Amniotic stem cell (primary cell): ENCODE data around the gene PLD5.

Experiments used
- DNase-seq: peaks from one replicate; lab custom pipeline; 2025; lab: John Stamatoyannopoulos, UW

Gene PLD5

DNA sequence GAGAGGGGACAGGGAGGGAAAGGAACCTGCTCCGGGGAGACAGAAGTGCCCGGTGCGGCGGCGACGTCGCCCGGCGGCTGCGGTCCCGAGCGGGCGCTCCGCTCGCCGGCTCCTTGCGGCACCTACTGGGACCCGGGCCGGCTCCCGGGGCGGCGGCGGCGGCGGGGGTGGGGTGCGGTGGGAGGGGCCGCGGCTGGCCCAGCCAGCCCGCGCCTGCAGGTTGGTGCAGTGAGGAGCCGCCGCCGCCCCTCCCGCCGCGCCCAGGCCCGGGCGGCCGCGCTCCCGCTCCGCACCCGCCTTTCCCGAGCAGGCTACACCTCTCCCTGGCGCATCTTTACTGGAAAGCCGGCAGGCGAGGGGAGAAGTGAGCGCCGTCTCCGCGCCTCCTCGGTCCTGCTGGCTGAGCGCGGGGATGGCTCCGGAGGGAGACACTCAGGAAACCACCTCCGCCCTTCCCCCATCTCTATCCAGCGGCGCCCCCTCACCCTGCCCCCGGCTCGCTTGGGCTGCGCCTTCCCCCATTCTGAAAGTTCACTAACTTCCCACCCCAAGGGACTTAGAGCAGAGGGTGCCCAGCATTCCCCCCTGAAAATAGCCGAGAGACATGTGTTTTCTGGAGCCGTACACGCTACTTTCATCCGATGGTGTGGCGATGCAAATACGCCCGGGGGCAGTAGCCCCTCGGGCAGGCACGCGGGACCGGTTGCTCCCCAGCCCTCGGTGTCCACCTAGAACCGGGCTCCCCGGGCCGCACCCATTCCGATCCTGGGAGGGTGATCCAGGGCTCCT, at the start of gene PLD5:
Gene PLD5, minus strand, starts transcription at position 127 of the 789 bp plus-strand sequence.
- DNase-seq, result no peak

DNA sequence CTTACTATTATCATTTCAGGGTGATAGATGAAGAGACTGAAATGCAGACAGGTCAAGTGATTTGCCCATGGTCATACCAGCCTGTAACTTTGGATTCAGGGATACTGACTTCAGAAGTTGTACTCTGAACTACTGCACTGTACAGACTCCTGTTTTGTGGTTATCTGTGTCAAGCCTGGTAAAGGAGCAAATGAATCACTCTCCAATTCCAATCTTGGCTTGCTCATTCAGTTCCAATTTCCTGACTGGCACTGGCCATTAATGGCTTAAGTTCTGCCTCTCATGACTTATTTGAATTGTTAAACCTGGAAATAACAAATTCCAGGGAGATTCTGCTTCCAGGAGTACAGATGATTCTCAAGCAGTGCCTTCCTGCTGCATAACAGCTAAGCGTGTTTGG, 45.4 kb upstream of the PLD5 start:
- no peak for DNase-seq

DNA sequence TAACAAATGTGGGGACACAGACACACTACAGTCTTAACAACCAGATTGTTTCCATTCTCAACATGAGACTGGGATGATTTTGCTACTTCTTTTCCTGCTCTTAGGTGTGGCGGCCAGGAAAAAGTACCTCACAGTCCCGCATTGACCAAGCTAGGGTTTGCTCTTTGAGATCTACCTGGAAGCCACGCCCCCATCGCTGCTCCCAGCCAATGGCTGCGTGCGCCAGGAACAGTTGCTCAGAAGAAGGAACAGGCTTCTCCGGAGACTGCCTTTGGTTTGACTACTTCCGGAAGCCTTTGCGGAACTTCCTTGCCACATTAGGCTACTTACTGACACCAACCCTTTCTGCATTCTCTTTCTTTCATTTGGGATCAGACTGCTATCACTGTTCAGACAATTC, 44.2 kb upstream of the PLD5 start:
- DNase-seq, result no peak

DNA sequence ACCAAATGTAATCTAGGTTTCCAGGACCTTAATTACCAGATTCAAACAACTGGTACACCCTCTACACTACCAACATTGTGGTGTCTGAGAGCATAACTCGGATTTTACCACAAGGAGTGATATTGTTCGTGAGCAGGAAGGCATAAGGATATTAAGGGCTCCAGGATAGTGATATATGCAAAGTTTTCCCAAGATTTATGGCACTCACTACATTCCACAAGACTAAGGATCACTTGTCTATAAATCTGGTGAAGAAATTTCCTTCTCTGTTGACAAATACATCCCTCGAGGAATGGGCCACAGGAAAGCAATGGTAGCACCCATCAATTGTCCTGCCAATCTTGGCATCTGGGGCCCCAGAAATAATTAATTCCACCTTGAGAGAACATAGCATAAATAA, 43.1 kb upstream of the PLD5 start:
- DNase-seq, result no peak

DNA sequence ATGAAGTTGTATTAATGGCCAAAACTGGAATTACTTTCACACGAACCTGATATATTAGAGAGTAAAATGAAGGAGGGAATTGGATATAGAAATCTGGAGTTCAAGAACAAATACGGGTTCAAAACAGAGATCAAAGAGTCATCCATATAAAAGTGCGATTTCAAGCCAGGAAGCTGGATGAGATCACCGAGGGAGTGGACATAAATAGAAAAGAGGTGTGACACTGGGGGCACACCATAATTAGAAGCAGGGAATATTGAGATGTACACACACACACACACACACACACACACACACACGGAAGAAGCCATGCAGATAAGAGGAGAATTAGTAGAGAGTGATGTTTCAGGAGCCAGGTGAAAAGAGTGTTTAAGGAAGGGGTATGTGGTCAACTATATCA, 32.3 kb upstream of the PLD5 start:
- no peak for DNase-seq

DNA sequence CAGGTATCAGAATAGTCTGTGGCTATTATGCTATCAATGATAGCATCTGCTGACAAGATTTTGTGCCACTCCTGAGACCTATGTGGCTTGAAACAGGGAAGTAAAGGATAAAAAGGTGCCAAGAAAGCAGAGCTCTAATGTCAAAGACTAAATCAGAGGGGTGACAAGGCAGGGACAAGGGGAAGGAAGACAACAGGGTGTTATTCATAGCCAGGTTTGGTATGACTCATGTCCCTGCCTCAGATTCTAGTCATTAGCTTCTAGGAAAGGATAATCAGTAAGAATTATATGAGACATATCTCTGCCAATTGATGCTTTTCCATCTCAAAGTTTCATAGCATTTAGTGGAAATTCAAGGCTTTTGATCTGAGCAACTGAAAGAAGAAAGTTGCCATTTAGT, 31.8 kb upstream of the PLD5 start:
- DNase-seq, result no peak

DNA sequence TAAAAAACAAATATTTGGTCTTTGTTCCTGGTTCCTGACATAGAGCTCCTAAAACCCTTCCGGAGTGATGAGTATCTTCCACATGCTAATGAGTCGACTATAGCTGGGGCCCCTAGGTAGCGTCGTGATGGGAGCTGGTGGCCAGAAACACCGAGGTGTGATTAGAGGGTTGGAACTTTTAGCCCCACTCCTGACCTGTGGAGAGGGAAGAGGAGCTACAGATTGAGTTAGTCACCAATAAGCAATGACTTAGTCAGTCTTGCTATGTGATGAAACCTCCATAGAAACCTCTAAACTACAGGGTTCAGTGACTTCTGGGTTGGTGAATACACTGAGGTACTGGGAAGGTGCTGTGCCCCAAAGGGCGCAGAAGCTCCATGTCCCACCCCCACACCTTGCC, 30.1 kb upstream of the PLD5 start:
- no peak for DNase-seq

DNA sequence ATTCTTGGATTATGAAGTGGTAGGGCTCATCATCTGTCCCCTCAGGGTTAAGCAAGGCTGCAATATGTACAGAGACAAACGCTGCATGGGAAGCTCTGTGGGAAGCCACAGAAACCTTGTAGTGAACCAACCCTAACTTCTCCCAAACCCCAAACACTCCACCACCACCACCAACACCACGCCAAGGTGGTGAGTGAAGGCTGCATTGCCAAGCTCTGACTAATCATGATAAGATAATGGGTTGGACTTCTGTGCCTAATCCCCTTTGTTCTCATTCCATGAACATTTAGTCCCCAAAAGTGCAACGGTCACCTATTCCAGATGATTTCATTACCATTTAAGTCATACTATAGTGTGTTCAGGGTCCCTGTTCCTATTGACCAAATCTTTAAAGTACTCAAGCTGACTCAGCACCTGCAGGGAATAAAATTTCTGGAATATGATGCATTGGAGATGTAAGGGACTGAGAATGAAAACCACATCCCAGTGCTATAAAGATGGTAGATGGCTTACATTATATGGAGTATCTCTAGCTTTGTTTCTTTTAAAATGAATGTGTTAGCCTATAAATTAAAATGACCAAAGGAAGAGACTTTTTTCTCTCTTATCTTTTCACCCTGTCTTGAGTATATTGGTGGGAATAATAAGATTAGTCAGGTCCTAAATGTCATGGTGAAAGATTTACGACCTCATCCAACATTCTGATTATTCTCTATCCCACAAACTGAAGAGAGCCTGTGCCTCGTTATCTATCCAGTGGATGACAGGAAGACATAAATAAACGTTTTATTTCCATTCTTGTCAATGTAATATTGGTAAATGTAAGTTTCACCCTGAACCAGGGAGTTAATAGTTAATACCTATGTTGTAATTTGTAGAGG, 22.6 kb upstream of the PLD5 start:
- no peak for DNase-seq

DNA sequence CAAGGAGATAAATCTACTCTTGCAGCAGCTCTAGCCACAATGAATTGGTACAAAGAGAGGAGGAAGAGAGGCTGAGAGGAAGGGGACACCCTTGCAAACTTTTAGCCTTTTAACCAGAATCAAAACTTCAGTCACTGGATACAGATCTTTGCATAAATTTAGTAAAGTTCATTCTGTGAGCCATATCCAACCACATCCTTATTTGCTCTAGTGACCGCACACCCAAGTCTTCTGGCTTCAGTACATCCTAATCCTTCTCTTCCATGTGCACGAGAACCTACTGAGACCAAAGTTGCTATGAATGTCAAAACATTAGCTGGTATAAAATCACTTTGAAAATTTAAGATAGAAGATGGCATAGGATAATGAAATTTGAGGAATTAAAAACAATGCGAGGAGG, 21.9 kb upstream of the PLD5 start:
- DNase-seq, result no peak

DNA sequence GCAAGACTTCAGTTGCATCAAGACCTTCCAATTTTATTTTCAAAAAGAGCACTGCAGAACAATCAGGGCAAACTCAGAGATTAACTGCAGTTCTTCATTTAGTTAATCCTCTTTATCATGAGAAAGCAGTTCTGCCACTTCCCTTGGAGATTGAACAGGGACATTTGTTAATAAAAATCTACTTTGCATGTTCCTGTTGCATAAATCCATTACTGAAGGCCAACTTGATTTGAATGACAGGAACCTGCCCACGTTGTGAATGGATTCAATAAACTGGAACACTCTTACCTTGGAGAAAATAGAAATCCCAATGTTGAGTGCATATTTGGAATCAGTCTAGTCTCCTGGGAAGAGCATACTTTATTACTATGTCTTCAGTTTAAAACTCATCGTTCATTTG, 19.6 kb upstream of the PLD5 start:
- DNase-seq, result no peak

DNA sequence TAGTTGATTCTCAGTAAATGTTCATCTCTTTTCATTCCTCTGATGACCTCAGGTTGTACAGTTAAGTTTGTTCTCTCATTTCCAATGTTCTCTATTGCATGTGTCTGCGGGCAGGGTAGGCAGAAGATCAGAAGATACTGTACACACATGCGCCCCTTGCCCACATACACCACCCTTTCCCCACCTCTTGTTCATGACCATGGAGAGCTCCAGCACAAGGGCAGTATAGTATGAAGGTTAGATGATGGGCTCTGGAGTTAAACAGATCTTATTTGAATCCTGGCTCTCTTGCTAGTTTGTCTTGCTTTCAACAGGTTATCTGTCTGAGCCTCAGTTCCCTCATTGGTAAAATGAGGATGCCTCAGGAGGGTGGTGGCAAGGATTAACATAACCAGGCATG, 17.8 kb upstream of the PLD5 start:
- DNase-seq, result no peak

DNA sequence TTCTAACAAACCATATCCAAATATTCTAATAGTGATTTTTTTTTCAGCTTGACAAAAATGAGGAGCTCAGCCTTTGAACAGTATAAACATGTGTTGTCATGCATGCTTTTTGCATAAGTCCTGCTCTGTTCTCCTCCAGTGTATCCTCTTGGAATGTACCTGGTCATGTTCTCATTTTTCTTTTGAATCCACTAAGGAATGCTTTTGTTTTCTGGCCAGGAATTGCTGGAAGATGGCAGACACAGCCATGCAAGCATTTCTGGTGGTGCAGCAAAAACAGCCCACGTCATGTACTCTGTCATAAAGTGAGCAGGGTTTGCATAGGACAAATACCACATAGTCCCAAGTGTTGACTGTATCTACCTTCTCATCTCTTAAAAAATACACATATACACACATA, 11.5 kb upstream of the PLD5 start:
- no peak for DNase-seq

DNA sequence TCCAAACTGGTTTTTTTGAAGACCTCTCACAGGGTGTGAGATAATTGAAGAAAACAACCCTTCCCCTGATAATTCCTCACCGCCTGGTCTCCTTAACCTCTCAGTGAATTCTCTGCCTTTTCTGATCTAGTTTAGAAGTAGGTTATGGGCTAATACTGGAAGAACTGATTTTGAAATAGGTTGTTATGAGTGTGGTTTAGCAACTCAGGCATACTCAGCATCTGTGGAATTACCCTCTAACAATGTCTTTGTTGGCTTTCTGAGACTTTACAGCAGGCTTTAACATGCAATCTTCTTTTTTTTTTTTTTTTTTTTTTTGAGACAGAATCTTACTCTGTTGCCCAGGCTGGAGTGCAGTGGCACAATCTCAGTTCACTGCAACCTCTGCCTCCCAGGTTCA, 10.3 kb upstream of the PLD5 start:
- DNase-seq, result no peak

DNA sequence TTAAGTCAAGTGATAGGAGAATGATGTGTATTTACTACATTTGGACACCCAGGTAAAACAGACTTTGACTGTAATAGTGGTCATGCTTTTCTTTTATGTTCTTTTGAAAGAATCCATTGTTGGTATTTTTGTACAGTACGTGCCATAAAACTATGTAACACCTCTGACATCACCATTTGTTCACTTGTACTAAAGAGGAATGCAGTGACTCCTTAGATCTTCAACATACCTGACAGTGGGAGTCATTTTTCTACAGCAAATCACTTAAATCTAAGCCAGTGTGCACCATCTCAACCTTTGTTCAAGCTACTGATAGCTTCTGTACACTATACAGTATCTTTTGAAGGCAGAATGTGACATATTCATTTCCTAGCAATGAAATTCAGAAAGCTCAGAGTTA, 6.3 kb upstream of the PLD5 start:
- DNase-seq, result no peak

DNA sequence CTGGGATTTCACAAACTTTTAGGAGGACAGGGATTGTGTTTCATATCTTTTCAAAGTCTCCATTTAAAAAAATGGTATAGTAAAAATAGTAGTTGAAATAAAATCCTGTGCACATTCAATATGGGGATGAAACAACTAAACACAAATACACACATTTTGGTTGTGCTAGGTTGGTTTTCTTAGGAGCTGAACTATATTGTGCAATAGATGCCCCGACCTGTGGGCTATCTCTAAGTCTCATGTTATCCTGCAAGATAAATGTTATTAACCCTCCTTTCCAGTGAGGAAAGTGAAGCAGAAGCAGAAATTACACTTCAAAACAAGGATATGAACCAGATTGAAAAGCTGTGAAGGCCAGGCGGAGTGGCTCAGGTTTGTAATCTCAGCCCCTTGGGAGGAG, 1.3 kb upstream of the PLD5 start:
- DNase-seq, result no peak

DNA sequence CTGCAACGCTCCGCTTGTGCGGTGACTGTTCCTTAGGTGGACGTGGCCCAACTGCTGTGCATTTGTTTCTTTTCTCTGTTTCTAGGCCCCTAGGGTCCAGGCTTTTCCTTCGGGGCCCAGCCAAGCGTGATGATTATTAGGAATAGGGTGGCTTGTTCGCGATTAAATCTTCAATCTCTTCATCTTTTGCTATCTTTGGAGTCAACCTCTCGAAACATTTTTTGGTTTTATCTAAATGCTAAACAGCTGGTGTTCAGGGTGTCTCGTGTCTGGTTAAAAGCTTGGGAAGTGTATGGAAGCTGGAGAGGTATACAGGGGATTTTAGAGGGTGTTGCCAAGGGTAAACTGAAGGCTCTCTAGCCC, 844 bp upstream of the PLD5 start:
- no peak for DNase-seq

DNA sequence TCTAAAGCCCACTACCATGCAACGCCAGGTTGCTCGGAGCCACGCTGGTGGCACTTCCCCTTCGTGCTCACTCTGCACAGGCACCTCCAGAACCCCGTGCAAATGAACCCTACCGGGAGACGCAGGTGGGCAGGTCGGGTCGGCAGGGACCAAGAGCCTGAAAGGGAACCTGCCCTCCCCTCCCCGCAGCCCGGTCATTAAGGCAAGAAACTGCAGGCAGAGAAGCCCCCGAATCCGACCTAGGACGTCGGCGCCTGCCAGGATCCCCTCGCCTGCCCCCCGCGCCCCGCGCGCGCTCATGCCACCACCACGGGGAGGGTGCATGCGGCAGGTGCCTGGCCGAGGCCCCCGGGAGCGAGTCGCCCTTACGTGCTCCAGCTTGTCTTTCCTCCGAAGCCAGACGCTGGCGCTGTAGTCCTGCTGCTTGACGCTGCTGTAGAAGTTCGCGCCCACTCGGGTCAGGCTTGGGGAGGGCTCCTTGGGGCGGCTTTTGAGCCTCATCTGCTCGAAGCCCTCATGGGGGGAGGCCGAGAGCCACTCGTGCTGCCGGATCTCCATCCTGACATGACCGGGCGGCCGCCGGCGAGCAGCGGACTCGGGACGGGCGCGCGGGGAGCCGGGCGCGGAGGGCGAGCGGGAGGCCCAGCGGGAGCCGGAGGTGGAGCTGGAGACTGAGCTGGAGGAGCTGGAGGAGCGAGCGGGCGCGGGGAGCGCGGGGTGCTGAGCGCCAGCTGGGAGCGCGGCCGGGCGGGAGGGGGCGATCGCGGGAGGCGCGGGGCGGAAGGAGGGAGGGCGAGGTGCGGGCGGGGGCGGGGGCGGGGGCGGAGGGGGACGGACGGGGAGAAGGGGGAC, 552 bp downstream of the PLD5 start:
- no peak for DNase-seq

DNA sequence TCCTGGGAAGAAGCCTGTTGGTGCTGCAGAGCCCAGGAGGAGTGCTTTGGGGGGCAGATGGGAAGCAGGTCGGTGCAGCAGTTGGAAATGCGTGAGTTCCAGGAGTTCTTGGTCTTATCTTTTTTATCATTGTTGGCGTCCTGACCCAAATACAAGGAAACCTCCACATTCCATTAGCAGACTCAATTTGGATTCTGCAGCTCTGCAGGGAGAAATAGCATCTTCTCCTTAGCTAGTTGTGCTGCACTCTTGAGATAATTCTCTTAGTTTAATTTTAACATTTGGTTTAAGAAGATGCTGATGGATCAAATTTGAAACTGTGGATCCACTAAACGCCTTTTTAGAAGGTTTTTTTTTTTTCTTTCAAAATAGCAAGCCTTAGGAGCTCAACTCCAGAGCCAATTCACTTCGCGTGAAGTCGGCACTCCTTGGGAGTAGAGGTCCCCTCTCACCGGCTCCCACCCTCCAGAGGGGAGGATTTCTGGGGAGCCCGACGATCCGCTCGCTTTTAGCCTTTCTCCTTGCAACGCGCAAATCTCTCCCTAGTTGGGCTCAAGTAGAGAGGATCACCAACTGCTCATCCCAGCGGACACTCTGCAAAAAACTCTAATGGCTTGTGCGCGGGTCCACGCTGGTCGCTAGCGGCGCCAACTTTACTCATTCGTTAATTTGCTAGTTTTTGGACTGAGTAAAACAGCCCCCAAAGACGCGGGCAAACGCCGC, 1.3 kb downstream of the PLD5 start:
- DNase-seq, result no peak

DNA sequence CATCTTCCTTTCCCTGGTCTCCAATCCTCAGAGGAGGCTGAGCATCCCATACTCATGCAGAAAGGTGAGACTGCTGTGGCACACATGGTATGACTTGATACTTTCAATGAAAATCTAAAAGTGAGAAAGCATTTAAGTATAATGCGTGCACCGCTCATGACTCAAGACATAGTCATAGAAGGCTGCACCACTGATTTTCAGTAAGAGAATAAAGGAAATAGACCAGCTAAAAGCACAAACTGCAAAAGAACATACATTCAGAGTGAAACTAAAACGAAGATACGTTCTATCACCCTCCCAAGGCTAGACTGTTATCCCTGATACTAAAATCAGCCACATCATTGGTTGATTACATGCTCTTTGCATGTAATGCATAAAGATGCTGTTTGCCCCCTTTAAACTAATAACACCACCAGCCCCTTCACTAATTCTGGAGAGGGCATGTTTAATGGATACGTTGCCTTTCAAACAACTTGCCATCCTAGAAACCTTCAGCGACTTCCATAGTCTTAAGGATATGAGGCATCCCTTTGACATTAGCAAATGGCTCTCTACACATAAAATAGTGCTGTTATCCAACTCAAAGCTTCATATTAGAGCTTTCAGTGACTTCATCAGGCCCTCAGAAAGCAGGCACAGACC, 2.1 kb downstream of the PLD5 start:
- no peak for DNase-seq

DNA sequence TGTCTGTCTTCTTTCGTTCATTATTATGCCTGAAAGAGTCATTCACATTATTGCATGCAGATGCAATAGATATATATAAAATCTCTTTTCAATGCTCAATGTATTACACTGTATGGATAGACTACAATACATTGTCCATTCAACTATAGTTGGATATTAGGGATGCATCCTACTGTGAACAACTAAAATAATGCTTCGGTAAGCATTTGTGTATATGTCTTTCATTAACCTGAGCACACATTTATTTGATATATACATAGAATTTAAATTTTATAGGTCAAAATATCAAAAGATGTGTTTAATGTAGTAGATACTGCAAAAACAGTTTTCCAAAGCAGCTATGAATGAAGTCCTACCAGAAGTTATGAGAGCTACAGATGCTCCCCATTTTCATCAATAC, 8.9 kb downstream of the PLD5 start:
- no peak for DNase-seq

DNA sequence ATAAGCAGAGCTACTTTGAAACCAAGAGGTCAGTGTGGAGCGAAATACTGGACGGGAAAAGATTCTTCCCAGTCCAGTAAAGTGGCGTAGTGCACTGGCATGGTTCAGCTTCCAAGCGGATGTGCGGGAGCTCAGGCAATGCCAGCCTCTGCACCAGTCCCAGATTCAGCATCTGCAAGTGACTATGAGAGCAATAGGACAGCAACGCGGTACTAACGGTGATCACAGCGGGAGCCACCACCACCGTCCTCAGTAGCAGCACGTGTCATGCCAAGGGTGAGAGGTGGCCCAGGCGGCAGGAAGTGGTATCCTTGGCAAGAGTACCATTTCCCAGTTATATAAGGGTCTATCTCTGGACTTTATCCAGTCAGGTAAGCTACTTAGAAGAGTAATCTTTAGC, 17.8 kb downstream of the PLD5 start:
- no peak for DNase-seq
